Dermis blood vessel endothelial cell (primary cell): ENCODE results near the gene TBC1D24. TPM values are rescaled to one million over a fixed set of nuclear protein-coding genes. Genes with fewer than 3 reads are reported as not detected.

ENCODE experiments used
- DNase-seq: peaks from one replicate; pipeline ENCODE4 v3.0.0; 2010
- total RNA-seq: library from RNA; depleted of rRNA; stranded (reverse); fragments of >200 nt; gene quantifications from 2 replicates; pipeline ENCODE4 v1.2.3, GENCODE V29; 2014

The TBC1D24 gene
- total RNA-seq, 1 donor from 2014 or later, result 15.3 TPM

GRCh38 chr16:2483939-2484897 is 9.3 kb downstream of the TBC1D24 start:
- DNase-seq, result no peak

GRCh38 chr16:2484898-2485508 is 10.1 kb downstream of the TBC1D24 start:
- no peak for DNase-seq

GRCh38 chr16:2485811-2486507 is 11.0 kb downstream of the TBC1D24 start:
- no peak for DNase-seq

- peak; percentile 27 for DNase-seq
Measured at GRCh38 chr16:2486645-2487516, 12.0 kb downstream of the TBC1D24 start.

- no peak for DNase-seq
Measured at GRCh38 chr16:2487517-2487842, 12.6 kb downstream of the TBC1D24 start.

- DNase-seq, result no peak
Measured at GRCh38 chr16:2487903-2488531, 13.1 kb downstream of the TBC1D24 start.

GRCh38 chr16:2489581-2489980 is 14.7 kb downstream of the TBC1D24 start:
- DNase-seq, result no peak

- no peak for DNase-seq
Measured at GRCh38 chr16:2490190-2491105, 15.5 kb downstream of the TBC1D24 start.

GRCh38 chr16:2492292-2492691 is 17.4 kb downstream of the TBC1D24 start:
- DNase-seq, result no peak

- DNase-seq, result no peak
Measured at GRCh38 chr16:2493605-2494004, 18.7 kb downstream of the TBC1D24 start.

- DNase-seq, result no peak
Measured at GRCh38 chr16:2494616-2495015, 19.7 kb downstream of the TBC1D24 start.

- no peak for DNase-seq
Measured at GRCh38 chr16:2495041-2495440, 20.1 kb downstream of the TBC1D24 start.

- DNase-seq, result no peak
Measured at GRCh38 chr16:2496223-2497115, 21.5 kb downstream of the TBC1D24 start.

- no peak for DNase-seq
Measured at GRCh38 chr16:2497116-2497630, 22.2 kb downstream of the TBC1D24 start.

GRCh38 chr16:2497695-2498484 is 23.0 kb downstream of the TBC1D24 start:
- DNase-seq, result no peak

- DNase-seq, result no peak
Measured at GRCh38 chr16:2498531-2499253, 23.8 kb downstream of the TBC1D24 start.

- DNase-seq, result no peak
Measured at GRCh38 chr16:2499454-2499853, 24.5 kb downstream of the TBC1D24 start.

GRCh38 chr16:2499890-2500429 is 25.0 kb downstream of the TBC1D24 start:
- DNase-seq, result no peak
